Measurements from ENCODE around the gene SRRM4.
"Not testable (repeated sequence)": the region's sequence is repeated elsewhere in the genome, so short reads cannot be mapped to it uniquely, and the experiment has no call there.

The SRRM4 gene

DNA sequence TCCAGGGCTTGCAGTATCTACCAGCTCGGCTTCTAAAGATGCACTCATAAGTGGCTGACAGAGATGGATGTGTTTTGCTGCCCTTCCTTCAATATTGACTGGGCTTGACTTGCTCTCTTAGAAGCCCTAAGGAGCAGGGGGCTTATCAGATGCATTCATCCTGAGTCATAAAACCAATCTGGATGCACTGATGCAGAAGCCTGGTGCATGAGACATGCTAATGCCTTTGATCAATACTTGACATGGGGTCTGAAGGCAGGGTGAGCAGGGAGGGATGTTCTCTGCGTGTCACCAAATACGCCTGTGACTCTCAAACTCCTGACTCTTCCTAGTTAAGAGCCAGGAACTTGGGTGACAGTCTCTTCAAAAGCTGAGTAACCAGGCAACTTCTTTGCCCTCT lies 119.6 kb downstream of the SRRM4 start:
- no peaks in the 10 kb centered on the region for H3K36me3 ChIP-seq (replicated peaks)
- H3K4me3 ChIP-seq (ENCODE audit: low read depth, low read length) = no peak overlapping the region
- H3K27me3 ChIP-seq (replicated peaks) = no peaks in the 10 kb centered on the region
- no peak overlapping the region for H3K27ac ChIP-seq
- in situ Hi-C loops (cut with HindIII; ENCODE audit: low pct_ligation_motif_present, low sequenced_read_pairs) = no loop called here
- DNase-seq = no peak
- TF ChIP-seq, protein P1, sequence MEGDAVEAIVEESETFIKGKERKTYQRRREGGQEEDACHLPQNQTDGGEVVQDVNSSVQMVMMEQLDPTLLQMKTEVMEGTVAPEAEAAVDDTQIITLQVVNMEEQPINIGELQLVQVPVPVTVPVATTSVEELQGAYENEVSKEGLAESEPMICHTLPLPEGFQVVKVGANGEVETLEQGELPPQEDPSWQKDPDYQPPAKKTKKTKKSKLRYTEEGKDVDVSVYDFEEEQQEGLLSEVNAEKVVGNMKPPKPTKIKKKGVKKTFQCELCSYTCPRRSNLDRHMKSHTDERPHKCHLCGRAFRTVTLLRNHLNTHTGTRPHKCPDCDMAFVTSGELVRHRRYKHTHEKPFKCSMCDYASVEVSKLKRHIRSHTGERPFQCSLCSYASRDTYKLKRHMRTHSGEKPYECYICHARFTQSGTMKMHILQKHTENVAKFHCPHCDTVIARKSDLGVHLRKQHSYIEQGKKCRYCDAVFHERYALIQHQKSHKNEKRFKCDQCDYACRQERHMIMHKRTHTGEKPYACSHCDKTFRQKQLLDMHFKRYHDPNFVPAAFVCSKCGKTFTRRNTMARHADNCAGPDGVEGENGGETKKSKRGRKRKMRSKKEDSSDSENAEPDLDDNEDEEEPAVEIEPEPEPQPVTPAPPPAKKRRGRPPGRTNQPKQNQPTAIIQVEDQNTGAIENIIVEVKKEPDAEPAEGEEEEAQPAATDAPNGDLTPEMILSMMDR (IDR thresholded peaks at IDR 0.05; ENCODE audit: low read depth, low read length, missing control alignments) = no peak

DNA sequence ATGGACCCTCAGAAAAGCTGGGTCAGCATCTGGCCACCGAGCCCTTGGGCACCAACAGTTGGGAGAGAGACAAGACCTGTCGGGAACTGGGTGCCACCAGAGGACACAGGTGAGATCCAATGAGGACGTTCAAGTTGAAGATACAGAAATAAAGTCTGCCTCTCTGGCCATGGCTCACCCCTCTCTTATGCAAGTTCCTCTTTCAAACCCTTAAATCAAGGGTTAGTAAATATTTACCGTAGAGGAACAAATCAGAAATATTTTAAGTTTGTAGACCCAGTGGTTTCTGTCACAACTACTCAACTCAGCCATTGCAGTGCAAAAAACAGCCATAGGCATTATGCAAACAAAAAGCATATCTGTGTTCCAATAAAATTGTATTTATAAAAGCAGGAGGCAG lies 120.9 kb downstream of the SRRM4 start:
- no peak for DNase-seq
- Histone ChIP-seq H3K4me3 (ENCODE audit: low read depth, low read length) (no peak overlapping the region), H3K27ac (no peak overlapping the region), H3K27me3 (replicated peaks) (no peaks in the 10 kb centered on the region), H3K36me3 (replicated peaks) (no peaks in the 10 kb centered on the region)
- TF ChIP-seq, protein P1 (IDR thresholded peaks at IDR 0.05; ENCODE audit: low read depth, low read length, missing control alignments) = no peak
- in situ Hi-C loops (cut with HindIII; ENCODE audit: low pct_ligation_motif_present, low sequenced_read_pairs) = no loop called here

DNA sequence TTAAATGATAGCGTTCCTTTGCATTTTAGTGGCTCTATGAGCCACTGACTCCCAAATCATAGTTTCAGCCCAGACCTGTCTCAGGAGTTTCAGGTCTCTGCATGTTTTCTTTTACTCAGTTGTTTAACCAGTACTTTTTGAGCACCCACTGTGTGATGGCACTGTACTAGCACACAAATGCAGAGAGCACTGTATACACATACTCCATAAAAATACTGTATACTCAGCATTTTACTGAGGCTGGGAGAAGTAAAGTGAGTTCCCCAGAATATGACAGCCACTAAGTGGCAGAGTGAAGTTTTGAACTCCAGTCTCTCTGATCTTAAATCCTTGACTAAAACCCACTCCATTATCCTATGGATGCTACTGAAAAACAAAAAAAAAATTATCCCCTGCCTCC lies 121.4 kb downstream of the SRRM4 start:
- TF ChIP-seq, protein P1 (IDR thresholded peaks at IDR 0.05; ENCODE audit: low read depth, low read length, missing control alignments) = no peak
- no peaks in the 10 kb centered on the region for H3K27me3 ChIP-seq (replicated peaks)
- no peak overlapping the region for H3K27ac ChIP-seq
- no peaks in the 10 kb centered on the region for H3K36me3 ChIP-seq (replicated peaks)
- in situ Hi-C loops (cut with HindIII; ENCODE audit: low pct_ligation_motif_present, low sequenced_read_pairs) = no loop called here
- no peak overlapping the region for H3K4me3 ChIP-seq (ENCODE audit: low read depth, low read length)
- DNase-seq = no peak

DNA sequence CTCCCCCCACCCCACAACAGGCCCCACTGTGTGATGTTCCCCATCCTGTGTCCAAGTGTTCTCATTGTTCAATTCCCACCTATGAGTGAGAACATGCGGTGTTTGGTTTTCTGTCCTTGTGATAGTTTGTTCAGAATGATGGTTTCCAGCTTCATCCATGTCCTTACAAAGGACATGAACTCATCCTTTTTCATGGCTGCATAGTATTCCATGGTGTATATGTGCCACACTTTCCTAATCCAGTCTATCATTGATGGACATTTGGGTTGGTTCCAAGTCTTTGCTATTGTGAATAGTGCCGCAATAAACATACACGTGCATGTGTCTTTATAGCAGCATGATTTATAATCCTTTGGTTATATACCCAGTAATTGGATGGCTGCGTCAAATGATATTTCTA lies 123.6 kb downstream of the SRRM4 start:
- H3K36me3 ChIP-seq (replicated peaks); DNase-seq; in situ Hi-C loops (cut with HindIII; ENCODE audit: low pct_ligation_motif_present, low sequenced_read_pairs); H3K4me3 ChIP-seq (ENCODE audit: low read depth, low read length); H3K27me3 ChIP-seq (replicated peaks); H3K27ac ChIP-seq: not testable (repeated sequence)

DNA sequence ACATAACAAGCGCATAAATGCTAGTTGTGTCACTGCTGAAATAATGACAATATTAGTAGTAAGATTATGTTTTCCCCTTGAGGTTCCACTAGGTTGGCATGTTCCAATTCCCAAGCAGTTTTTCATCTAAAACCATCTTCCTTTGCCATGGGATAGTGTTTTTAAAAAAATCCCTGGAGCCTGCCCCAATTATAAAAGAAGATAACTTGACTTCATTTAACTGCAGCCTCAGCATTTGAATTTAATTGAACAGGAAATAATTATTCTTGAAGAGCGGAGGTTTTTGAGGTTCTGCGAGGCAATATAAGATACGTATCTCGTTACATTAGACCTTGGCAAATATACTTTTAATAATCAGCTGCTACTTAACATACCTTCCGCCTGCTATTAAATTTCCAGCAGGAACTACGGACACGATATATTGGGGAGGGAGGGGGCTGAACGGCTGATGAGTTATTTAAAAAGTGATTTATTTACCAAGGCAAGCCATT lies 132.2 kb downstream of the SRRM4 start:
- TF ChIP-seq, protein P1 (IDR thresholded peaks at IDR 0.05; ENCODE audit: low read depth, low read length, missing control alignments) = no peak
- H3K4me3 ChIP-seq (ENCODE audit: low read depth, low read length) = no peak overlapping the region
- H3K27me3 ChIP-seq (replicated peaks) = no peaks in the 10 kb centered on the region
- in situ Hi-C loops (cut with HindIII; ENCODE audit: low pct_ligation_motif_present, low sequenced_read_pairs) = no loop called here
- H3K27ac ChIP-seq = no peak overlapping the region
- no peaks in the 10 kb centered on the region for H3K36me3 ChIP-seq (replicated peaks)
- no peak for DNase-seq

DNA sequence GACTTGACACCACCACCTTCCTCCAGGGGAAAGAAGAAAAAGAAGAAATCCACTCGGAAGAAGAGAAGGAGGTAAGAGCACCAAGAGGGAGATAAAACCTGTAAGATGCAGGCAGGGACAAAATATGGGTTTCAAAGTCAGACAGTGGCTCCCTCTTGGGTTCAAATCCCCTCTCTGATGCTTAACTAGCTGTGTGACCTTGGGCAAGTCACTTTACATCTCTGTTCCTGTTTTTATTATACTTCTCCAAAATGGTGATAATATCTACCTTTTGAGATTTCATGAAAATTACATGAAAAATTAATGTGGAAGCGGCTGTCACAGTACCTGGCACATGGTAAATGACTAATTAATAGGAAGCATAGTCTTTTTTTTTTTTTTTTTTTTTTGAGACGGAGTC lies 133.0 kb downstream of the SRRM4 start:
- H3K36me3 ChIP-seq (replicated peaks) = no peaks in the 10 kb centered on the region
- in situ Hi-C loops (cut with HindIII; ENCODE audit: low pct_ligation_motif_present, low sequenced_read_pairs) = no loop called here
- TF ChIP-seq, protein P1 (IDR thresholded peaks at IDR 0.05; ENCODE audit: low read depth, low read length, missing control alignments) = no peak

More for the DNA sequence above, 133.0 kb downstream of the SRRM4 start:
- no peak for DNase-seq
- Histone ChIP-seq H3K27ac (no peak overlapping the region), H3K27me3 (replicated peaks) (no peaks in the 10 kb centered on the region), H3K4me3 (ENCODE audit: low read depth, low read length) (no peak overlapping the region)
